GM19438 (cell line): ENCODE data around the gene ULK4.
"Not testable (repeated sequence)": the region's sequence is repeated elsewhere in the genome, so short reads cannot be mapped to it uniquely, and the experiment has no call there.

Experiments
- ATAC-seq: cut with Tn5 transposase; IDR thresholded peaks from one replicate; pipeline ENCODE4 v1.9.1; 2021; ENCODE audit warnings: low read depth; ENCODE audit not compliant: unreplicated experiment

The ULK4 gene

DNA sequence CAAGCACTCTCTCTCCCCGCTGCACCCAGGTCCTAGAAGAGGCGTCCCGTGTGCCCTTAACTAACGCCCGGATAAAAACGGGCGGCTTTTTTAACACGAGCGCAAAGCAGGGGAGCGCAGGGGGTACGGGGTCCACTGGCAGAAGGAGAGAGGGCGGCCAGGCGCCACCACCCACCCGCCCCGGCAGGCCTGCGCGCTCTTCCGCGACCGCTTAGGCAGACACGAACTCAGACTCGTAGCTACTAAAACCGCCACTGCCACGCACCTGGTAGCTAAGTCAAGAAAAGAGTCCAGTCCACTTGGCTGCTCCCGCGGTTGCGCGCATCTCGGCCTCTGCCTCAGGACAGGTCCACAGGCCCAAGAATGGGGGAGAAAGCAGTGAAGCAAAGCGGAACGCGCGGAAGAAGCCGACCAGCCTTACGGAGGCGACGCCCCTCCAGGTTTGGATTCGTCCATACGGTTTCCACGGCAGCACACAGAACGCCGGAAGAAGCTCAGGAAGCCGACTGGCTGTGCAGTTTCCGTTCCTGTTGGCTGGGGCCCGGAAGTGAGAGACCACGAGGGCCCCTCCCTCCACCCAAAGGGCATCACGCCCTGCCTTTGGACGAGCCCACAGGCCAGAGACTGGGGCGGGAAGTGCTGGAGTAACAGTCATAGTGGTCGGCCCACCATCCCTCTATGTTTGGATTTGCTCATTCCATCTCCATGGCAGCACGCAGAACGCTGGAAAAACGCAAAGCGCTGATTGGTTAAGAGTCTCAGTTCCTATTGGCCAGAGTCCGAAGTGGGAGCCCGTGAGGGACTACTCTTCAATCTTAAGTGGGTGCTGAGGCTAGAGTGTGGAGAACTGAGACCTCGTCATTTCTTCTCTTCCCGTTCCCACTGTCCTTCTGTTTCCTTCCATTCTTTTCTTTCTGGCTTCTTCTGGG, at the start of gene ULK4:
ULK4 (minus strand) TSS at position 353 of the 929 bp plus-strand sequence. CDS start 7,344 bp downstream, outside the sequence.
- peak; percentile 91 for ATAC-seq

- ATAC-seq, result no peak
Observed at GRCh38 chr3:42010530-42010929, 48.6 kb upstream of the ULK4 start.

DNA sequence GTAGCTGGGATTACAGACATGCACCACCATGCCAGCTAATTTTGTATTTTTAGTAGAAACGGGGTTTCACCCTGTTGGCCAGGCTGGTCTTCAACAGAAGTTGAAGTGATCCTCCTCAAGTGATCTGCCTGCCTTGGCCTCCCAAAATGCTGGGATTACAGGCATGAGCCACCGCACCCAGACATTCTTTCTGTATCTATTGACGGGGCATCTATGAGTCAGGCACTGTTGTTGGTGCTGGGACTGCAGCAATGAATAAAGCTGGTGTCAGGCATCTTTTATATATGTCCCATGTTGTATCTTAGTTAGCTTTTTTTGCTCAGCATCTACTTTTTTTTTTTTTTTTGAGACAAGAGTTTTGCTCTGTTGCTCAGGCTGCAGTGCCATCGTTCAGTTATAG, 47.6 kb upstream of the ULK4 start:
- ATAC-seq, result no peak

DNA sequence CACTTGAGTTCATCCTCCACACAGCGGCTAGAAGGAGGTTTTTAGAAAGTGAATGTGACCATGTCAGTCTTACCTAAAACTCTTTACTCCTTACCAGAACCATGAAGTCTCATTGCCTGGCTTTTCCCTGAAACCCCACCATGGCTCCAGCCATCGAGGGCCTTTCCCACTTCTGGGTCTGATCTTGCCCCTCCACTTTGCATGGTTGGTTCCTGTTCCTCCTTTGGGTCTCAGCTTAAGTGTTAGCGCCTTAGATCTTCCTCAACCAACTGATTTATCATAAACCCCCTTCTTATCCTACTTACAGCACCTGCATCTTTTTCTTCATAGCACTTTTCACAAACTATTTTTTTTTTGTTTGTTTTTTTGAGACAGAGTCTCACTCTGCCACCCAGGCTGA, 45.9 kb upstream of the ULK4 start:
- ATAC-seq, result no peak

- ATAC-seq, result no peak
Observed at GRCh38 chr3:42005401-42005800, 43.5 kb upstream of the ULK4 start.

GRCh38 chr3:42002790-42003189, 40.9 kb upstream of the ULK4 start:
- ATAC-seq, result no peak

GRCh38 chr3:42001777-42002176, 39.9 kb upstream of the ULK4 start:
- ATAC-seq, result no peak

DNA sequence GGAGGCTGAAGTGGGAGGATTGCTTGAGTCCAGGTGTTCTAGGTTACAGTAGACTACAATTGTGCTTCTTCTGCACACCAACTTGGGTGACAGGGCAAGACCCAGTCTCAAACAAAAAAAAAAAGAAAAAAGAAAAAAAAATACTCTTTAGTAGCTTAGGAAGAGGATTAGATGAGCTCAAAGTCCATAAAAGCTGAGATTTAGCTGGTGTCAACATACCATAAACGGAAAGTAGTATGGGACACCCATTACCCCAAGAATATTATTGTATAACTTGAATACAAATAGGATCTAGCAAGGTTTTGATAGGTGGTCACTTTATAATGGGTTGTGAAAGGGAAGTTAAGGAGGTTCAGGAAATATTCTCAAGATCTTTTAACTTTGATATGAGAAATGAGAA, 38.0 kb upstream of the ULK4 start:
- no peak for ATAC-seq

DNA sequence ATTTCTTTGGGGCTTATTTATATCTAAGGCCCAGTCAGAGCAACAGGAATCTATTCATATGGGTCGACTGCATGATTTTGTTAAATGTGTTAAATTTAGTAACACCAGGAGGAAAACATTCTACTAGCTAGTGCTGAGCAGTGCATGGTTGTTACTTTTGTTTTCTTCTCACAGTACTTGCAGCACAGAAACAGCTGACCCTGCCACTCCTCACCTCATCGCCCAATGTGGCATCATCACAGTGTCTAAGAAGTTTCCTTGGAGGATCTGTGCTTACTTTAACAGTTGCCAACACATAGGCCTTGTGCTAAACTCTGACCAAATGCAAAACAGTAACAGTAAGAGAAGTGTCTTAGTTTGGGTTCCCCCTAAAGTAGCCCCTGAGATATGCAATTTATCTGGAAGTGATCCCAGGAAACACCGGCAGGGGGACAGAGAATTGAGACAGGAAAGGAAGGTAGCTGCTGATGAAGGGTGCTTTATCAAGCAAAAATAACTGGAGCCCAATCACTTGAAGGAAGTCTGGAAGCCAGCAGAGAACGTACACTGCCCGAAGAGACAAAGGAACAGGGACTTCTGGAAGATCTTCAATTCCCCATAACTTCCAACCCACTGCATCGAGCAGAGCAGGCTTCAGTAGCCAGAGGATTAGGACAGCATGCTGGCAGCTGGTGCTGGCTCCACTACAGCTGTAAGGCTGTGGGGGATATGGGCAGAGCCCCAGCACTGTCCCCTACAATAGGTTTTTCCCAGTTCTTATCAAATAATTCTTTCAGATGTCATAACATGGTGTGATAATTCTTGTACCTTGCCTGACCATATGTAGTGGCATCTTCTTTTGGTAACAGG, 36.0 kb upstream of the ULK4 start:
- no peak for ATAC-seq

DNA sequence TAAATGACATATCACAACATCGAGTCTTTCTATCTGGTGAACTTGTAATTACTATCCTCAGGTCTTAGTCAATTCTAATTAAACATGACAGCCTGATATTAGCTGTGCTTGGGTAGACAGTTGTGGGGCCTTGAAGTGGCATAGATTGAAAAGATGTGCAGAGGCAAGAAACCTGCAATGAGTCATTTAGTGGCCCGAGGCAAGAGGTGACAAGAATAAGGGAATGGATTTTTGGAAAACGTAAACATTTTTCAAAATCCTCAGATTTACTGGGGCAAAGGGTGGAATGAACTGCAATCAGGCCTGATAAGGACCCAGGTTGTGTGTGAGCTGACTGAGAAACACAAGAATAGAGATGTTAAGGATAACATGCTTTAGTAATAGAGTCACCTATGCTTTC, 29.5 kb upstream of the ULK4 start:
- ATAC-seq, result no peak

- no peak for ATAC-seq
Observed at GRCh38 chr3:41989518-41989917, 27.6 kb upstream of the ULK4 start.

DNA sequence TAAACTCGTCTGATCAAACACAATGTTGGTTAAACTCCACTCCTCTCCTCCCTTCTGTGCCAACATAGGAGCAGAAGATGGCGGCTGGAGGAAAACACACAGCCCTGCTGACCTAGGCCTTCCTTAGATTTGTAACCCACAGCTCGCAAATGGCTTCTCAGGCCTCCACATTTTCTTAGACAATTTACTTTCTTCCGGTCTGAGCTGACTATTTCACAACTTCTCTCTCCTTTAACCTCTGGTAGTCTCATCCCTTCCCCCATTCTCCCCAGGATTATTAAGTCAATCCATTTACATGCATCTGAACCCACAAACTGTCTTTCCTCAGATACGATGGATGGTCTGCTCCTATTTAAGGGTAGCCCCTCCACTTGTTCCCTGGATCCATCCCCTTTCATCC, 25.7 kb upstream of the ULK4 start:
- no peak for ATAC-seq

DNA sequence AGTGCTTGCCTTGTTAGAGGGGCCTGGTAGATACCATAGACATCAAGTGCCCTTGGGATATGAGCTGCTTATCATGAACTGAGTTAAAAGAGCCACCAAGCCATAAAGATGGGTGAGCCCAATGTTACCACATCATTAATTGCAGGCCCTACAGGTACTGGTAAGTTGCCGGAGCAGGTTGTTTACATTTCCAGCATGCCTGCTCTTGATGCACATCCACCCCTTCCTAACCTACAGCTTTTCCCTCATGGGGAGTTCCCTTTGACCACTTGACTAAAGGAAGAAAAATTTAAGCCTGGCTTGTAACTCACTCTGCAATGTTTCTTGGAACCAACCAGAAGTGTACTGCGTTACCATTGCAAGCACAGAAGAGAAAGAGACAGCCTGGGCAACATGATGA, 24.7 kb upstream of the ULK4 start:
- no peak for ATAC-seq

DNA sequence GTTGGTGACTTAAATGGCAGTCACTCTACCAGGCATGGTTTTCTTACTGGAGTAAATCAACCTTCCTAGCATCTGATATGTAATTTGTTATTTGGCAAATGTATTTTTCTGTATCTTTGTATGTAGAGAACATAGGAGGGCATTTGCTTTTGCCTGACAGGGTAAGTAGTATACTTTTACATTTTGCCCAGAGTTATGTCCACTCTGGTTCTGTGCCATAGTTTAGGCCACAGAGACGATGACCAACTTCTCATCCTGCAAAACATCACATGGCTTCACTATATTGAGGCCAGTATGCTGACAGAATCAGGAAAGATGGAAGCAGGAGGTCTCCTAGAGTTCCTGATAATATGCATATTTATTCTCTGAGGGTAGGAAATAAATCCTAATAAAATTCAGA, 23.1 kb upstream of the ULK4 start:
- ATAC-seq, result no peak

DNA sequence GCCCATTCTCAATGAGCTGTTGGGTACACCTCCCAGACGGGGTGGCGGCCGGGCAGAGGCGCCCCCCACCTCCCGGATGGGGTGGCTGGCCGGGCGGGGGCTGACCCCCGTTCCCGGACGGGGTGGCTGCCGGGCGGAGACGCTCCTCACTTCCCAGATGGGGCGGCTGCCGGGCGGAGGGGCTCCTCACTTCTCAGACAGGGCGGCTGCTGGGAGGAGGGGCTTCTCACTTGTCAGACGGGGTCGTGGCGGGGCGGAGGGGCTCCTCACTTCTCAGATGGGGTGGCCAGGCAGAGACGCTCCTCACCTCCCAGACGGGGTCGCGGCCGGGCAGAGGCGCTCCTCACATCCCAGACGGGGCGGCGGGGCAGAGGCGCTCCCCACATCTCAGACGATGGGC, 21.2 kb upstream of the ULK4 start:
- not testable (repeated sequence) for ATAC-seq

GRCh38 chr3:41977401-41977800, 15.5 kb upstream of the ULK4 start:
- not testable (repeated sequence) for ATAC-seq

- ATAC-seq, result no peak
Observed at GRCh38 chr3:41975416-41976103, 13.7 kb upstream of the ULK4 start.

DNA sequence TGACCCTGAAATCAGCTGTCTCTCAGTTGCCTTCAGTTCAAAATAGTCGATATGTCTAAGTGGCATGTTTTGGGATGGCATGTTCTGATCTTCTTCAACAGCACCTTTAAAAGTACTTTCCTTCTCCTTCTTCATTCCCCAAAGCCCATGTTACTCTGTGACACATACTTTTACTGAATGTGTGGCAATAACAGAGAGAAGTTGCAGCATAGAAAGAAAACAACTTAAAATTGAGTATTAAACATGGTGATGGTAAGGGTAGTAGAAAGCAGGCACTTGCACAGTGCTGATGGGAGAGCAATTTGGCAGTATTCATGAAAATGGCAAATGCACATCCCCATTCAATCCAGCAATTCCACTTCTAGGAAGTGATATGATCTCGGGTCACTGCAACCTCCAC, 12.3 kb upstream of the ULK4 start:
- no peak for ATAC-seq

DNA sequence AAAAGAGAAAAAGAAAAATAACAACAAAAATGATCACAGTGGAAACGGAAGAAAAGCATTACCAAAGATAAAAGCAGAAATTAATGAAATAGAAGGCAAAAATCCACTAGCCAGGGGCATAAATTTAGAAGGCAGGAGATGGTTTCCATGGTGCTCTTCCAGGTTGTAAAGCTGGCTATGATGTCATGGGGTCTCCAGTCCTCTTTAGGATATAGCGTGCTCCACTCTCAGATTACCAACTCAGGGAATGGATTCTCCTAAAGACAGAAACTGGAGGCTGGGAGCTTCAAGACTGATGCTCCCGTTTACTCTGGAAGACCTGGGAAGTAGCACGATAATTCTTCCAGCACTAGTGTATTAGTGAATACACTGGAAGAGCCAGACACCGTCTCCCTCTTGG, 10.9 kb upstream of the ULK4 start:
- ATAC-seq, result no peak

- ATAC-seq, result no peak
Observed at GRCh38 chr3:41966206-41966605, 4.3 kb upstream of the ULK4 start.

- no peak for ATAC-seq
Observed at GRCh38 chr3:41963823-41964222, 1.9 kb upstream of the ULK4 start.
